Stimulated activated CD4-positive, alpha-beta T cell treated with anti-CD3 and anti-CD28 coated beads, Interleukin-2, amount 100 ng/mL, for 4 hours (primary cell): ENCODE measurements around the gene SPSB3.

Source experiments
- DNase-seq: peaks from one replicate; pipeline ENCODE4 v3.0.0-alpha.2; 2020; ENCODE audit warnings: low read depth

The SPSB3 gene

DNA sequence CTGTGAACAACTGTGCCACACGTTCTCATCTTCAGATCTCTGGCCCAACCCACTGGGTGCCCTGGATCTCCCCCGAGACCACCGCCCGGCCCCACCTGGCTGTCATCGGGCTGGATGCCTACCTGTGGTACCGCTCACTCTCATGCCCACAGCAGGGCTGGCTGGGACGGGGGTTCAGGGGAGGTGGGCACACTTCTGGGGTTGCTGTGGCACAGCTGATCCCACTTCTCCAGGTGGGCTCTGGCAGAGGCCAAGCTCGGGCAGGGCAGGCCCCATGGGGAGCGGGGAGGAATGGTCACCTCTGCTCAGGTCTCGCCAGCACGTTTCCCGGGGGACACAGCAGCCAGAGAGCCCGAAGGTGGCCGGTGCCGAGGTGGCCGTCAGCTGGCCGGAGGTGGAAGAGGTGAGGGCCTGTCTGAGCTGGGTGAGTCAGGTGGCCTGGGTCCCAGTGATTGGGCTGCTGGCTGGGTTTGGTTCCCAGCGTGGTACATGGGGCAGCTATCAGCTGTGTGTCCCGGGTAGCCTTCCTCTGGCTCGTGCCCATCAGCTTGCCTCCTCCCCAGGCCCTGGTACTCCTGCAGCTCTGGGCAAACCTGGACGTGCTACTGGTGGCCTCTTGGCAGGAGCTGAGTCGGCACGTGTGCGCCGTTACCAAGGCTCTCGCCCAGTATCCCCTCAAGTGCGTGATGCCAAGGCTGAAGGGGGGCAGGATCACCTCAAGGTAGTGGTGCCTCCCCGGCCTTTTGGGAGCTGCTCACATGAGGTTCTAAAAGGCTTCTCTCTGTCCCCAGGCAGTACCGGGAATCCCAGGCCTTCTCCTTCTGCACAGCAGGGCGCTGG, 7.1 kb downstream of the SPSB3 start:
- DNase-seq, result no peak

DNA sequence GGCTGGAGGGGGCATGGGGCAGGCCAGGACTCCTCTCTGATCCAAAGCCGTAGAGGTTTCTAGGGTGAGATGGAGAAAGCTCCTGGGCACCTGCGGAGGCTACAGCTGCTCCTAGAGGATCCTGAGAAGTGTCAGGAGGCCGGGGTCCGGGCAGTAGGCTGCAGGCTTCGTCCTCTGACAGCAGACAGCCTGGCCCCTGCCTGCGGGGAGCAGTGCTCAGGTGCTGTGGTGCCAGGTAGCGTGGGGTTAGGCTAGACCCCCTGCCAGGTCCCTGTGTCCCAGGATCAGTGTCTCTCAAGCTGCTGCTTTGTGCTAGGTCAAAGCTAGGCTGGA, 8.0 kb downstream of the SPSB3 start:
- DNase-seq, result no peak

DNA sequence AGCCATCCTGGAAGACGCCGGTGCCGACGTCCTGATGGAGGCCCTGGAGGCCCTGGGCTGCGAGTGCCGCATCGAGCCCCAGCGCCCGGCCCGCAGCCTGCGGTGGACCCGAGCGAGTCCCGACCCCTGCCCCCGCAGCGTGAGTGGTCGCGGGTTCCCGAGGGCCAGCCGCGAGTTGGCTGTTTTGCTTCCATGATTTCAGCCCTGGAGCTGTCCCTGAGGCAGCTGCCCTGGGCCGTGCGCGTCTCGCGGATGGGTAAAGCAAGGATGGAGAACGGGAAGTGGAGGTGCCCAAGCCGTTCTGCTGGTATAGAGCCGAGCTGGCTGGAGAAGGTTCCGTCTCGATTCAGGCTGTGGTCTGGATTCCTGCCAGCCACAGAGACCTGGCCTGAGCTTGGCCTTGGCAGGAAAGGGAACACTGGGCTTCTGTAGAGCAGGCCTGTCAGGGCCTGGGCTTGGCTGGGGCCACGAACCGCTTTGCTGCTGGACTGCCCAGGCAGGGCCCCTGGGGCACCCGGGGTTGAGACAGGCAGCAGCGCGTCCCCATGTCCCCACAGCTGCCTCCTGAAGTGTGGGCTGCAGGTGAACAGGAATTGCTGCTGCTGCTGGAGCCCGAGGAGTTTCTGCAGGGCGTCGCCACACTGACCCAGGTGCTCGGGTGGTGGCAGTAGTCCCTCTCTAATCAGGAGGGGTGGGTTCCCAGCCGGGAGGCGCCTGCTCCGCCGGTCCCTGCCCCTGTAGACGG, 8.5 kb downstream of the SPSB3 start:
- no peak for DNase-seq

DNA sequence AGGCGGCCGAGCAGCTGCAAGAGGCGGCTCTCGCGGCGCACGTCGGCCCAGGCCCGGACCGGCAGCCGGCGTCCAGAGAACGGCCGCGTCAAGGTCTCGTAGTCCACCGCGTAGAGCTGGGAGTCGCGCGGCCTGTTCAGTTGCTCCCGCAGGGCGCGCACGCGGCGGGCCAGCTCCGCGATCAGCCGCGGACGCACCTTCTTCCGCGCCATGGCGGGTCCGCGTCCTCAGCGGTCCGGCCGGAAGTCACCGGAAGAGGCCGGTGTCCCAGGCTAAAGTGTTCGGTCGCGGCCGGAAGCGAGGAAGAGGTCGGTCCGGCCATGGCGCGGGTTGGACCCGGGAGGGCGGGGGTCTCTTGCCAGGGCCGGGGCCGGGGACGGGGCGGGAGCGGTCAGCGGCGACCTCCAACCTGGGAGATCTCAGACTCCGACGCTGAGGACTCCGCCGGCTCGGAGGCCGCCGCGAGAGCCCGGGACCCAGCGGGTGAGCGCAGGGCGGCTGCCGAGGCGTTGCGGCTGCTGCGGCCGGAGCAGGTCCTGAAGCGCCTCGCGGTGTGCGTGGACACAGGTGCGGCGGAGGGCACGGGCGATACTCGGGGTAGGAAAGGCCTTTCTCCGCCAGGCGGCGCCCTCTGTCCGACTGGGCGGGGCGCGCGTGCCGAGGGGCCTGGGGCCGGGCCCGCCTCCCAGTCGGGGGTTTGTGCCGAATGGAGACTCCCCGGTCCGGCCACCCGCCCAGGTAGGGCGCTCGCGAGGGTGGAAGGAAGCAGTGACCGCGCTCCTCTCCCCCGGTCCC, 9.3 kb downstream of the SPSB3 start, which contains the start of gene MRPS34:
Gene MRPS34, minus strand, starts transcription at position 227 of the 795 bp plus-strand sequence. Its CDS starts 15 bp downstream, at position 212.
- peak; percentile 64 for DNase-seq

DNA sequence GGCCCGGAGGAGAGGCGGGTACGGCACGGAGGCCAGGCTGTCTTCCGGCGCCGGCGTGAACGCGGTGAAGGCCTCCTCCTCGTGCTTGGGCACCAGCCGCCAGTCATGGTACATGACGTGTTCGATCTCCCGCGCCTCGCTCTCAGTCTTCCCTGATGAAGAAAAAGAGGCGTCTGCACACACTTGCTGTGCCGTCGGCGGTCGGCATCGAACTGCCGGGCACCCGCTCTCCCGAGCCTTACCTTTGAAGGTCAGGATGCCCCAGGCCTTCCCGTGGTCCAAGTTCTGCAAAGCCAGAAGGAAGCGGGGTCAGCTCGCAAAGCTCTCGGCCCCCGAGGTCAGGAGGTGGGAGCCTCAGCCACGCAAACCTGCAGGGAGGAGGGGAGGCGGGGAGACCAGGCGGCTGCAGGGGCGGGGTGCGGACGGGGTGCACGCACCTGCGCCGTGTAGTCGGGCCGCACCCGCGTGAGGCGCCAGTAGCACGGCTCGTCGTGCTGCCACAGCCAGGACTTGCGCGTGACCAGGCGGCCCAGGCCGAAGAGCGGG, 9.9 kb downstream of the SPSB3 start, which contains the start of gene EME2:
Gene EME2, plus strand, starts transcription at position 449 of the 546 bp plus-strand sequence. CDS start 418 bp downstream, outside the sequence.
- DNase-seq, result no peak

DNA sequence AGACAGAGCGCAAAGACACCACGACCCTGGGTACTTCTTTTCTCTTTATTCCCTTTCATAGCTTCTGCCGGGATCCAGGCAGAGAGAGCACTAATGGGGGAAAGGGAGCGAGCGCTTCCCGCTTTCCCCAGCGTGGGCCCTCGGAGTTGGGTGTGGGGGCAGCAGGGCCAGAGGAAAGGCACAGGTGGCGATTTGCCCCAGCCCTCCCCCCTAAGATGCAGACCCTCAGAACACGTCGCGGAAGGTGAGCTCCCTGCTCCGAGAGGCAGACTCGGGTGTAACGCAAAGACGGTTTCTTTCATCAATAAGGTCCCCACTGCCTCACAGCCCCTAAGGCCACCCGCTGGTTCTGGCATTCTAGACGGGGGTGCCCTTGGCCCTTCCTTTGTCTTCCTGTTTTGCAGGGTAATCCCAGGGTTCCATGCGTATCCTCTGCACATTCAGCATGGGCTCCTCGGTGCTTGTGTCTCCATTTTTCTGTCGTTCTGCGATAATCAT, 10.5 kb downstream of the SPSB3 start:
- no peak for DNase-seq

DNA sequence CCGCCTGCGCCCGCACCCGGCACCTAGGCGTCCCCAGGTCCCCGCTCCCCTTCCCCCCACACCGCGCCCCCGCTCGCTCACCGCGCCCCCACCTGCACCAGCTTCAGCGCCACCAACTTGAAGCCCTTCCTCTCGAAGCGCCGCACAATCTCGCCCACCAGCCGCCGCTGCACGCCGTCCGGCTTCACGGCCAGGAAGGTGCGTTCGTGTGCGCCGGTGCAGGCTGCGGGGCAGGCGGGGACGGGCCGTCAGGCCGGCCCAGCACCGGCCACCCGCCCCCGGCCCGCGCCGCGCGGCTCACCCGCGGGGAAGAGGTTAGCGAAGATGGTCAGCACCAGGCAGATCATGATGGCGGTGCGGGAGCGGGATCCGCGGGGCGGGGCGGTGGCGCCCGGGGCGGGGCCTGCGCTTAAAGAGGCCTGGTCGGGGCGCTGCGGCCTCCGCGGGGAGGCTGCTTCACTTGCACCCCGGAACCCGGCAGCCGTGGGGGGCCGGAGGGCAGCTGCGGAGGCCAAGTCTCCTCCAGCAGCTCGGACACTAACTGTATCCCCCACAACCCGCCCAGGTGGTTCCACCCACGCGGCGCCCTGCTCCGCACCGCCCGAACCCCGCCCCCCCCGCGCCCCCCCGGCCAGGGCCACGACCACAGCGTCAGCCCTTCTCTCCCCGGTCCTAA, 11.0 kb downstream of the SPSB3 start, which contains the start of gene NME3:
Gene NME3, minus strand, starts transcription at position 356 of the 676 bp plus-strand sequence. Its CDS starts 9 bp downstream, at position 347.
- peak; percentile 56 for DNase-seq

DNA sequence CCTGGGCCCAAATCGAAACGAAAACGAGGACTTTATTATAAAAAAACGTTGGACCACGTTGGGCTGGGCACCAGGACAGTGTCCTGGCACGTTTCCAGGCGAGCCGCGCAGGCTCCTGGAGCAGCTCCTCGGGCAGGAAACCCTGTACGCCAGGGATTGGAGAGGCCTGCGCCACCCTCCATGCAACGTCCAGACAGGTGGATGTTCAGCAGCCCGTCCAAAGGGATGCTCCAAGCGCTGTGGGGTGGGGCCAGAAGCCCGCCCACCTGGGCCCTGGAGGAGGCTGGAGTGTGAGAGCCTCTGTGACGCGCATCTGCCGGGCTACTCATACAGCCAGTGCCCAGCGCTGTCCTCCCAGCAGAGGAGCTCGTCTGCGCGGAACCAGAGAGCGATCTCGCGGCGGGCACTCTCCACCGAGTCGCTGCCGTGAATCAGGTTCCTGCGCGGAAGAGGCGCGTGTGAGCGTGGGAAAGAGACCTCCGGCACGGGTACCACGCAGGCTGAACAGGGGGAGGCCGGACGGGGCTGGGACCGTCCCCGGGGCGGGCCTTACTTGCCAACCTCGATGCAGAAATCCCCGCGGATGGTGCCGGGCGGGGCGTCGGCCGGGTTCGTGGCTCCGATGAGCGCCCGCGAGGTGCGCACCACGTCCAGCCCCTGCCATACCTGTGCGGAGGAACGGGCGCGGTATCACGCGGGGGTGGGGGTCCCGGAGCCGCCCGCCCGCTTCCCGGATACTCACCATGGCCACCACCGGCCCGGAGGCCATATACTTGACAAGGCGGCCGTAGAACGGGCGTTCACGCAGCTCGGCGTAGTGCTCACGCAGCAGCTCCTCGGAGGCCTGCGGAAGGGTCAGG, 11.8 kb downstream of the SPSB3 start:
- DNase-seq, result no peak

DNA sequence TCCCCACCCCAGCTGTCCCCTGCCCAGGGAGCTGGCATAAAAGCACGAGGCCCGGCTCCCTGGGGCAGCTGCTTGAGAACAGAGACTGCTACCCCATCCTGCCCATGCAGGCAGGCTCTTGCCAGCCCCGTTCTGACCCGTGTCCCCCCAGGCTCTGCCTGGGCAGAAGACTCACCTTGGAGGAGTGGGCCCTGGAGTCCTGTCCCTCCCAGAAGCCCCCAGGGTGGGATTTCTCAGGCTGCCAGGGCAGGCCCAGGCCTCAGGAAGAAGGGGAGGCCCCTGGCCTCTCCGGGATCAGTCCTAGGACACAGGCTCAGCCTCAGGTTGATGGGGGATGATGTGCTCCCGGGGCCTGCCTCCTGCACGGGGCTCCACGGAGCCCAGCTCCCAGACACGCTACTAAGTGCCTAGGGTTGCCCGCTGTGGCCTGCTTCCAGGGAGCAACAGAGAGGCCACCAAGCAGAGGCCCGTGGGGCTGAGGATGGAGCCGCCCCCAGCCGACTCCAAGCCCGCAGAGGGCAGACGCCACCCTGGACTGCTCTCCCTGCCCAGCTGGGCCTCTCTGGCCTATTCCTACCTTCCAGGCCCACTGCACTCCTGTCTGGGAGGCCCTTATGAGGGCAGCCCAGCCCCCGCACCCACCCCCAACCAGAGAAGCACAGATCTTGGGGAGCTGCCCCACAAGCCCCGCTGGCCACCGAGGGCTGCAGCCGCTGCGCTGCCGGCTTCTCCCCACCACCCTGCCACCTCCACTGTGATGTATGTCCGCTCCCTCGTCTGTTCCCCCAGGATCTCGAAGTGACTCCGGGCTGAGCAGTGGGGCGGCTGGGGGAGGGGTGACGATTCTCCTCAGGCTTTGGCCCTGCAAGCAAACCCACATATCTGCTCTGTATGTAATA, 12.7 kb downstream of the SPSB3 start:
- no peak for DNase-seq

DNA sequence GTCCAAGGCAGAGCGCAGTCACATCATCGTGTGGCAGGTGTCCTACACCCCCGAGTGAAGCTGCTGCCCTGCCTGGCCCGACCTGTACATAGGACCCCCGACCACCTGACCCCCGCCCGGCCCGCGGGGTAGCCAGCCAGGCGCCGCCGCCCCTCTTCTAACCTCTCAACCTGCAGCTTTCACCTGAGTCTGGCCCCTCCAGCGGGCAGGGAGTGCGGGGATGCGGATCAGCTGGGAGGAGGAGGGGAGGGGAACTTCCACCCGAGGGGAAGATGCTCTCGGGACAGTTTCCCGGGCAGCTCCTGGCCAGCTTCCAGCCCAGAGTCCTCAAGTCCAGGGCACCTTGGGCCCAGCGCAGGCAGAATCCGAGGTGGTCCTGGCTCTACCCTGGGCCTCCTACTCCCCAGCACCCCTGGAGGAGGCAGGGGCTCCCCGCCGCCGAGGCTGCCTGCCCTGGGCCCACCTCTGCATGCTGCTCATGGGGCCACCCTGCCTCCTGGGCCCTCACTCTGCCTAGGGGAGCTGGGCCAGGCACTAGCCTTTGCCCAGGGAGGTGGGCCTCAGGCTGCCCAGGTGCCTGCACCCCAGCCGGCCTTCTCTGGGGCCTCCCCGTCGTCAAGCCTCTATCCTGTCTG, 13.5 kb downstream of the SPSB3 start:
- DNase-seq, result no peak

DNA sequence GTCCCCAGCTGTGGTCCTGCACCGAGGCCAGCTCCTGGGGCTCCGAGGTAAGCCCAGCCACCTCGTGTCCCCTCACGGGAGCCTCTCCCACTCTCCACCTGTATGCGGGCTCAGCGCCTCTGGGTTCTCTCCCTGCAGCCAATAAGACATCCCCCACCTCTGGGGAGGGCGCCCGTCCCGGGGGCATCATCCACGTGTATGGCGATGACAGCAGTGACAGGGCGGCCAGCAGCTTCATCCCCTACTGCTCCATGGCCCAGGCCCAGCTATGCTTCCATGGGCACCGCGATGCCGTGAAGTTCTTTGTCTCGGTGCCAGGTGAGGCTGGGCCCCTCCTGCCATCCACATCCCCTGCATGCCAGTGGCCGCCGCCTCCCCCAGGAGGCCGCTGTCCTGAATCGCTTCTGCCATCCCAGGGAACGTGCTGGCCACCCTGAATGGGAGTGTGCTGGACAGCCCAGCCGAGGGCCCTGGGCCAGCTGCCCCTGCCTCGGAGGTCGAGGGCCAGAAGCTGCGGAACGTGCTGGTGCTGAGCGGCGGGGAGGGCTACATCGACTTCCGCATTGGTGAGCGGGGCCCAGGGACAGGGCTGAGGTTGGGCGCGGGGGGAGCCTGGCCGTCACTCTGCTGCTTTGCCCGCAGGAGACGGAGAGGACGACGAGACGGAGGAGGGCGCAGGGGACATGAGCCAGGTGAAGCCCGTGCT, 14.2 kb downstream of the SPSB3 start:
- no peak for DNase-seq

DNA sequence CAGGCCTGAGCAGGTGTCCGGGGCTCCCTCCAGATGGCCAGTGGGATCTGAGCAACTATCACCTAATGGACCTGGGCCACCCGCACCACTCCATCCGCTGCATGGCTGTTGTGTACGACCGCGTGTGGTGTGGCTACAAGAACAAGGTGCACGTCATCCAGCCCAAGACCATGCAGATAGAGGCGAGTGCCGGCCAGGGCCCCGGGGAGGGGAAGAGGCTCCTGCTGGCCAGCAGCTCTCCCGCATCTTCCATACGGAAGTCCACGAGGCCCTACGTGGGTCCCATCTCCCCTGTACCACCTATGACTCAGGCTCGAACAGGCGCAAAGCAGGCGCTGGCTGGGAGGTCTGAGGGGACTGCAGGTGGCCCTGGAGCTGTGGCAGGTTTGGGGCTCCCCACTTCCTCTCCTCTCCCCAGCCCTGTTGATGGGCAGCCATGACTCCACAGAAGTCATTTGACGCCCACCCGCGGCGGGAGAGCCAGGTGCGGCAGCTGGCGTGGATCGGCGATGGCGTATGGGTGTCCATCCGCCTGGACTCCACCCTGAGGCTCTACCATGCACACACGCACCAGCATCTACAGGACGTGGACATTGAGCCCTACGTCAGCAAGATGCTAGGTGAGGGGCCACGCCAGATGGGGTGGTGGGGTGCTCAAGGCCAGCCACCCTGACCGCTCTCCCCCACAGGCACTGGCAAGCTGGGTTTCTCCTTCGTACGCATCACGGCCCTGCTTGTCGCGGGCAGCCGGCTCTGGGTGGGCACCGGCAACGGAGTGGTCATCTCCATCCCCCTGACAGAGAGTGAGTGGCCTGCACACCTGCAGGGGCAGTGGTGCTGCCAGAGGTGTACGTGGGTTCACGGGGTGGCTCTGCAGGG, 15.0 kb downstream of the SPSB3 start:
- no peak for DNase-seq

DNA sequence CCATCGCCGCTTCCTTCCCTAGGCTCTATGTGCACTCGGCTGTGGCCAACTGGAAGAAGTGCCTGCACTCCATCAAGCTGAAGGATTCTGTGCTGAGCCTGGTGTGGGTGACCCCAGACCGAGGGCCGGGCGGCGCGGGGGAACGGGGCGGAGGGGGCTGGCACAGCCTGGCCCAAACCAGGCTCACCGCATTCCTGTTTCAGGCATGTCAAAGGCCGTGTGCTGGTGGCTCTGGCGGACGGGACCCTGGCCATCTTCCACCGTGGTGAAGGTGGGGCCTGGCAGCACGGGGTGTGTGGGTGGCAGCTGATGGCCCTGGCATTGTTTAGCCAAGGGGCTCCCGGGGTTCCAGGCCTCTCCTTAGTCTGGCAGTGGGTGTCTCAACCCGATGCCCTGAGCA, 15.7 kb downstream of the SPSB3 start:
- DNase-seq, result no peak

DNA sequence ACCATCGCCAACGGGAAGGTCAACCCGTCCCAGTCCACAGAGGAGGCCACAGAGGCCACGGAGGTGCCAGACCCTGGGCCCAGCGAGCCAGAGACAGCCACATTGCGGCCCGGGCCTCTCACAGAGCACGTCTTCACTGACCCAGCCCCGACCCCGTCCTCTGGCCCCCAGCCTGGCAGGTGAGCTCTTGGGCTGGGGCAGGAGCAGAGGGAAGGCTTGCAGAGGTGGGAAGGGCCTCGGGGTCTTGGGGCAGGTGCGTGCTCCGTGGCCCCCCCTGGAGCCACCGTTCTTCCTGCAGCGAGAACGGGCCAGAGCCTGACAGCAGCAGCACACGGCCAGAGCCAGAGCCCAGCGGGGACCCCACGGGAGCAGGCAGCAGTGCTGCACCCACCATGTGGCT, 16.1 kb downstream of the SPSB3 start:
- DNase-seq, result no peak

DNA sequence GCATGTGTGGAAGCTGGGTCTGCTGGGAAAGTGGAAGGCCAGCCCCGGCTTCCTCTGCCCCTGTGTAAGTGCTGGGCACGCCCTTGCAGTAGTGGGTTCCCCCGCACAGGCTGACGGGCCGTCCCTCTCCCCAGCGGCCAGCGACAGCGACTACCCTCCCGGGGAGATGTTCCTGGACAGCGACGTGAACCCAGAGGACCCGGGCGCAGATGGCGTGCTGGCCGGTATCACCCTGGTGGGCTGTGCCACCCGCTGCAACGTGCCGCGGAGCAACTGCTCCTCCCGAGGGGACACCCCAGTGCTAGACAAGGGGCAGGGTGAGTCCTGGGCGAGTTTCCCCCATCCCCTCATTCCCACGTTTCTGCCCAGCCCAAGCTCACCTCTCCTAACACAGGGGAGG, 16.5 kb downstream of the SPSB3 start:
- DNase-seq, result no peak

DNA sequence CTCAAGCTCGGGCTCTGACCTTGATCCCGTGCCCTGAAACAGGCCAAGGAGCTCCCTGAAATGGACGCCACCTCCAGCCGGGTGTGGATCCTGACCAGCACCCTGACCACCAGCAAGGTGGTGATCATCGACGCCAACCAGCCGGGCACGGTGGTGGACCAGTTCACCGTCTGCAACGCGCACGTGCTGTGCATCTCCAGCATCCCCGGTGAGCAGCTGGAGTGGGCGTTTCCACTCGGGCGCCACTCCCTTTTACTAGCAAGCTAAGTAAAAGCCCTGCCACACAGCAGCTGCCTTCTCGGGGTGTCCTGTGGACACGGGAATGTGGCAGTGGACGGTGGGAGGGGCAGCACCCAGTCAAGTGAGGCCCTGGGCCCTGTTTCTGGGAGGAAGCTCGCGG, 17.4 kb downstream of the SPSB3 start:
- no peak for DNase-seq
